DOHH2 (cell line): ENCODE measurements around the gene NOL4L.

Experiments used
- CTCF ChIP-seq: fragments of 200-600 bp; sonication (generic); IDR thresholded peaks from one replicate; pipeline ENCODE4 v1.5.1; 2014; ENCODE audit warnings: antibody characterized with exemption, mild to moderate bottlenecking, low read depth, low read length; ENCODE audit not compliant: poor library complexity, severe bottlenecking
- EZH2phosphoT487 ChIP-seq: fragments of 200-600 bp; sonication (generic); IDR thresholded peaks from 2 replicates; pipeline ENCODE4 v1.6.1; 2017; ENCODE audit warnings: borderline replicate concordance, mild to moderate bottlenecking, antibody characterized with exemption, low read length, moderate library complexity, mixed read lengths

GRCh38 chr20:32566379-32567374, 18.5 kb downstream of the NOL4L start:
- TF ChIP-seq CTCF (no peak), EZH2phosphoT487 (no peak)
